Suppressor macrophage treated with lipopolysaccharide for 1 hour (primary cell): Measurements from ENCODE around the gene FAM229B.
"Not testable (repeated sequence)": the region's sequence is repeated elsewhere in the genome, so short reads cannot be mapped to it uniquely, and the experiment has no call there.

ENCODE experiments used
- DNase-seq, 3 donors: peaks; one replicate each; pipeline ENCODE4 v3.0.0-alpha.2; 2020 to 2022

The FAM229B gene

GRCh38 chr6:112065426-112065986 lies 21.9 kb upstream of the FAM229B start:
- DNase-seq: no peak

- DNase-seq: no peak
Observed at GRCh38 chr6:112066606-112067005, 20.8 kb upstream of the FAM229B start.

- no peak for DNase-seq
Observed at GRCh38 chr6:112081569-112081968, 5.8 kb upstream of the FAM229B start.

- DNase-seq: peak; percentile 41 to 52 (median 50)
Observed at GRCh38 chr6:112085286-112086065, 1.9 kb upstream of the FAM229B start.

GRCh38 chr6:112086744-112087135 lies 651 bp upstream of the FAM229B start:
- DNase-seq: peak; percentile 61 to 71 (median 65)

GRCh38 chr6:112087916-112088315 lies 525 bp downstream of the FAM229B start:
- no peak for DNase-seq

GRCh38 chr6:112096901-112097300 lies 9.5 kb downstream of the FAM229B start:
- DNase-seq: no peak

GRCh38 chr6:112100561-112100960 lies 13.2 kb downstream of the FAM229B start:
- DNase-seq: no peak

GRCh38 chr6:112106026-112106425 lies 18.6 kb downstream of the FAM229B start:
- not testable (repeated sequence) for DNase-seq

- no peak for DNase-seq
Observed at GRCh38 chr6:112106562-112106961, 19.2 kb downstream of the FAM229B start.

- DNase-seq: no peak
Observed at GRCh38 chr6:112109262-112109661, 21.9 kb downstream of the FAM229B start.

- no peak for DNase-seq
Observed at GRCh38 chr6:112113431-112113830, 26.0 kb downstream of the FAM229B start.

- no peak for DNase-seq
Observed at GRCh38 chr6:112113918-112114317, 26.5 kb downstream of the FAM229B start.

- no peak for DNase-seq
Observed at GRCh38 chr6:112114577-112115223, 27.3 kb downstream of the FAM229B start.

GRCh38 chr6:112116221-112116620 lies 28.8 kb downstream of the FAM229B start:
- peak in 1 of 3 donors; percentile 17 for DNase-seq

GRCh38 chr6:112117554-112117953 lies 30.2 kb downstream of the FAM229B start:
- peak in 2 of 3 donors; percentile 30 to 35 for DNase-seq

- no peak for DNase-seq
Observed at GRCh38 chr6:112118034-112118433, 30.6 kb downstream of the FAM229B start.

- peak; percentile 81 to 93 (median 91) for DNase-seq
Observed at GRCh38 chr6:112122756-112123155, 35.4 kb downstream of the FAM229B start.

GRCh38 chr6:112123982-112124381 lies 36.6 kb downstream of the FAM229B start:
- DNase-seq: peak; percentile 52 to 67 (median 54)

GRCh38 chr6:112128208-112128607 lies 40.8 kb downstream of the FAM229B start:
- DNase-seq: no peak

GRCh38 chr6:112130878-112131277 lies 43.5 kb downstream of the FAM229B start:
- no peak for DNase-seq

- DNase-seq: no peak
Observed at GRCh38 chr6:112139052-112139451, 51.7 kb downstream of the FAM229B start.

- DNase-seq: no peak
Observed at GRCh38 chr6:112141707-112142106, 54.3 kb downstream of the FAM229B start.
